ENCODE measurements around the gene TRIOBP. TPM values are rescaled to one million over a fixed set of nuclear protein-coding genes. Genes with fewer than 3 reads are reported as not detected.

Gene TRIOBP
- total RNA-seq, 4 donors from 2014 or later, result 54.6 to 89.1 (median 83.6) TPM

DNA sequence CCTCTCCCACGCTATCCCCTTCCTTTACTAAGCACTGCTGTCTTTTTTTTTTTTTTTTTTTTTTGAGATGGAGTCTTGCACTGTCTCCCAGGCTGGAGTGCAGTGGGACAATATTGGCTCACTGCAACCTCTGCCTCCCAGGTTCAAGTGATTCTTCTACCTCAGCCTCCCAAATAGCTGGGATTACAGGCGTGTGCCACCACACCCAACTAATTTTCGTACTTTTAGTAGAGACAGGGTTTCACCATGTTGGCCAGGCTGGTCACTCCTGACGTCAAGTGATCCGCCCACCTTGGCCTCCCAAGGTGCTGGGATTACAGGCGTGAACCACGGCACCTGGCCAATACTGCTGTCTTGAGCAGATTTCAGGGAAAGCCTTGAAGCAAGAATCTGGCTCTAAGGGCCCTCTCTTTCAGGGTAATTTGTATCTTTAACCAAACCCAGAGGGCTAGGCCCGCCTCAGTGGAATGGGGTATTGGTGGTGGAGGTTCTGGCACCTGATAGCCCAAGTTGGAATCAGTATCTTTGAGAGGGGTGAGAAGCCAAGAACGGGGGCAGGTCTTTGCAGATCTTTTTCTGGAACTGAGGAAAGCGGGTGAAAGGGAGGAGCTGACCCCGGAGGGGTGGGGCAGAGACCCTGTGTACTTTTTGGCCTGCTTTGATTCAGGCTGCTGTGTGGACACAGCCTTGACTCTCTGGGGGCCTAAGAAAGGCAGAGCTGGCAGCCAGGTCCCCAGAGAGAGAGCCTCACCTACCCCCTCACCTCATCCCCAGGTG lies 37.0 kb downstream of the TRIOBP start:
- Histone ChIP-seq H3K4me3 (no peak overlapping the region), H3K4me1 (peaks cover 0 to 35% (median 0%) of the 10 kb centered on the region in 4 donors), H3K36me3 (no peaks in the 10 kb centered on the region), H3K27ac (no peak overlapping the region), H3K27me3 (no peaks in the 10 kb centered on the region), H3K9me3 (no peaks in the 10 kb centered on the region)
- no peak for TF ChIP-seq POLR2A (IDR thresholded peaks at IDR 0.05)
- TF ChIP-seq, protein P1, sequence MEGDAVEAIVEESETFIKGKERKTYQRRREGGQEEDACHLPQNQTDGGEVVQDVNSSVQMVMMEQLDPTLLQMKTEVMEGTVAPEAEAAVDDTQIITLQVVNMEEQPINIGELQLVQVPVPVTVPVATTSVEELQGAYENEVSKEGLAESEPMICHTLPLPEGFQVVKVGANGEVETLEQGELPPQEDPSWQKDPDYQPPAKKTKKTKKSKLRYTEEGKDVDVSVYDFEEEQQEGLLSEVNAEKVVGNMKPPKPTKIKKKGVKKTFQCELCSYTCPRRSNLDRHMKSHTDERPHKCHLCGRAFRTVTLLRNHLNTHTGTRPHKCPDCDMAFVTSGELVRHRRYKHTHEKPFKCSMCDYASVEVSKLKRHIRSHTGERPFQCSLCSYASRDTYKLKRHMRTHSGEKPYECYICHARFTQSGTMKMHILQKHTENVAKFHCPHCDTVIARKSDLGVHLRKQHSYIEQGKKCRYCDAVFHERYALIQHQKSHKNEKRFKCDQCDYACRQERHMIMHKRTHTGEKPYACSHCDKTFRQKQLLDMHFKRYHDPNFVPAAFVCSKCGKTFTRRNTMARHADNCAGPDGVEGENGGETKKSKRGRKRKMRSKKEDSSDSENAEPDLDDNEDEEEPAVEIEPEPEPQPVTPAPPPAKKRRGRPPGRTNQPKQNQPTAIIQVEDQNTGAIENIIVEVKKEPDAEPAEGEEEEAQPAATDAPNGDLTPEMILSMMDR (IDR thresholded peaks at IDR 0.05), result no peak
- no peak for DNase-seq

DNA sequence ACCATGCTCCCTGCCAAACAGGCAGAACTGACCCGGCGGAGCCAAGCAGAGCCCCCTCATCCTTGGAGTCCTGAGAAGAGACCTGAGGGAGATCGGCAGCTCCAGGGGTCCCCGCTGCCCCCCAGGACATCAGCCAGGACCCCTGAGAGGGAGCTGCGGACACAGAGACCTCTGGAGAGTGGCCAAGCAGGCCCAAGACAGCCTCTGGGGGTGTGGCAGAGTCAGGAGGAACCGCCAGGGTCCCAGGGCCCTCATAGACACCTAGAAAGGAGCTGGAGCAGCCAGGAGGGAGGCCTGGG lies 37.5 kb downstream of the TRIOBP start:
- Histone ChIP-seq H3K36me3 (no peaks in the 10 kb centered on the region), H3K9me3 (no peaks in the 10 kb centered on the region), H3K4me3 (no peak overlapping the region), H3K4me1 (peaks cover 0 to 38% (median 0%) of the 10 kb centered on the region in 4 donors), H3K27ac (no peak overlapping the region), H3K27me3 (no peaks in the 10 kb centered on the region)
- TF ChIP-seq, protein P1 (IDR thresholded peaks at IDR 0.05), result no peak
- TF ChIP-seq POLR2A (IDR thresholded peaks at IDR 0.05), result no peak
- no peak for DNase-seq

DNA sequence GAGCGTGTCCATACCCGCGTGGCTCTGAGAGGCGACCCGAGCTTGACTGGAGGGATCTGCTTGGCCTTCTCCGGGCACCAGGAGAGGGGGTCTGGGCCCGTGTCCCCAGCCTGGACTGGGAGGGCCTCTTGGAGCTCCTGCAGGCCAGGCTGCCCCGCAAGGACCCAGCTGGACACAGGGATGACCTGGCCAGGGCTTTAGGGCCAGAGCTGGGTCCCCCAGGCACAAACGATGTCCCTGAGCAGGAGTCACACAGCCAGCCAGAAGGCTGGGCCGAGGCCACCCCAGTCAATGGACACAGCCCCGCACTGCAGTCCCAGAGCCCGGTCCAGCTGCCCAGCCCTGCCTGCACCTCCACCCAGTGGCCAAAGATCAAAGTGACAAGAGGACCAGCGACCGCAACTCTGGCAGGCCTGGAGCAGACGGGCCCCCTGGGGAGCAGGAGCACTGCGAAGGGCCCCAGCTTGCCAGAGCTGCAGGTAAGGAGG lies 38.2 kb downstream of the TRIOBP start:
- no peaks in the 10 kb centered on the region for H3K36me3 ChIP-seq
- H3K9me3 ChIP-seq, result no peaks in the 10 kb centered on the region
- no peaks in the 10 kb centered on the region for H3K27me3 ChIP-seq
- no peak overlapping the region for H3K4me3 ChIP-seq
- no peak for TF ChIP-seq POLR2A (IDR thresholded peaks at IDR 0.05)
- TF ChIP-seq, protein P1 (IDR thresholded peaks at IDR 0.05), result peak in 4 of 6 experiments; percentile 17 to 55 (median 48)
- peak in 2 of 3 donors; percentile 63 for DNase-seq
- peaks cover 0 to 43% (median 0%) of the 10 kb centered on the region in 4 donors for H3K4me1 ChIP-seq
- no peak overlapping the region for H3K27ac ChIP-seq

DNA sequence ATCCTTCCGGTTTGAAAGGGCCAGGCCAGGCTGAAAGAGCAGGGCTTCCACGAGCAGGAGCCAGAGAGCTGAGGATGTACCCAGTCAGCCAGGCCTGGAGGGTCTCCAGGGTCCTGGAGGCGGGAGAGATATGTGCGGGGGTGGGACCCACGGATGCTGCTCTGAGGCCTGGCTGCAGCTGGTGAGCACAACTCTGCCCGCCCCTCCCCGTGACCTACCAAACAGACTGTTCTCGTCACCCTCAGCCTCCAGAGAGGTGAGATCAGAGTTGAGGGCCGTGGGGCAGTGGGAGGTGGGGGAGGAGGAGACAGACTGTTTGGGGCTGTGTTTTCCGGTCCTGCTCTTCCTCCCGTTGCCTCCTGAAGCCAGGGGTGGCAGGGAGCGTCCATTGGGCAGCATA lies 42.2 kb downstream of the TRIOBP start:
- H3K36me3 ChIP-seq, result no peaks in the 10 kb centered on the region
- peak overlapping the region; percentile 32 to 51 (median 40) for H3K27ac ChIP-seq
- TF ChIP-seq, protein P1 (IDR thresholded peaks at IDR 0.05), result no peak
- TF ChIP-seq POLR2A (IDR thresholded peaks at IDR 0.05), result no peak
- H3K27me3 ChIP-seq, result no peaks in the 10 kb centered on the region
- H3K9me3 ChIP-seq, result no peaks in the 10 kb centered on the region
- no peak overlapping the region for H3K4me3 ChIP-seq
- H3K4me1 ChIP-seq, result peaks cover 0 to 36% (median 0%) of the 10 kb centered on the region in 4 donors
- DNase-seq, result peak in 2 of 3 donors; percentile 24 to 68

DNA sequence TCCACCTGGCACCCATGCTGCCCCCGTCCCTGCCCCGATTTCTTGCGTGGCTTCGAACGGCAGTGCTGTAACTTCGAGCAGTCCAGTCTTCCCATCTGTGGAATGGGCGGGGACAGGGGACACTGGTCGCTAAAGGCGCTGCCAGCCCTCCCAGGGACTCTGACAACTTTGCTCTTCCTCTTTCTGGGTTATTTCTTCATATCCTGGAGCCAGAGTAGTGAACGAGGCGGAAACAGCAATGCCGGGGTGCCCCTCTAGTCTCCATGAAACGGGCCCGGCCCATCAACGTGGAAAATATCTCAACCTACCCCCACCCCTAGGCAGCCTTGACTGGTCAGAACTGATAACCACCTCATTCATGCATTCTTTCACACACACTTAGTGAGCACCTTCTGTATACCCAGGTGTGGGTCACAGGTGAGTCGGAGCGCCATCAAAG lies 42.8 kb downstream of the TRIOBP start:
- DNase-seq, result no peak
- Histone ChIP-seq H3K9me3 (no peaks in the 10 kb centered on the region), H3K4me3 (no peak overlapping the region), H3K36me3 (no peaks in the 10 kb centered on the region), H3K4me1 (peaks cover 0 to 40% (median 0%) of the 10 kb centered on the region in 4 donors), H3K27ac (peak overlapping the region; percentile 32 to 51 (median 40)), H3K27me3 (no peaks in the 10 kb centered on the region)
- TF ChIP-seq POLR2A (IDR thresholded peaks at IDR 0.05), result no peak
- TF ChIP-seq, protein P1 (IDR thresholded peaks at IDR 0.05), result no peak

All from Peyer's patch (tissue), 4 donors.